ENCODE results near the gene COL5A2.

Gene COL5A2

GRCh38 chr2:189183170-189183569, 3.6 kb upstream of the COL5A2 start:
- intact Hi-C loops (cut with DNase I): no loop called here

GRCh38 chr2:189181706-189182105, 2.1 kb upstream of the COL5A2 start:
- no peak for DNase-seq
- intact Hi-C loops (cut with DNase I): no loop called here

More at GRCh38 chr2:189183170-189183569, 3.6 kb upstream of the COL5A2 start:
- no peak for DNase-seq

- peak in 3 of 42 donors; percentile 9 to 16 (median 9) for DNase-seq
- intact Hi-C loops (cut with DNase I): no loop called here
These were observed 613 bp downstream of the COL5A2 start for GRCh38 chr2:189178726-189179569.

- no peak for DNase-seq
- intact Hi-C loops (cut with DNase I): no loop called here
These were observed 1.5 kb downstream of the COL5A2 start for GRCh38 chr2:189178054-189178453.

GRCh38 chr2:189177251-189177840, 2.2 kb downstream of the COL5A2 start:
- DNase-seq: no peak
- intact Hi-C loops (cut with DNase I): no loop called here

- intact Hi-C loops (cut with DNase I): no loop called here
- DNase-seq: no peak
These were observed 3.0 kb downstream of the COL5A2 start for GRCh38 chr2:189176516-189176915.

- no peak for DNase-seq
- intact Hi-C loops (cut with DNase I): no loop called here
These were observed 3.6 kb downstream of the COL5A2 start for GRCh38 chr2:189175869-189176433.

GRCh38 chr2:189171956-189172609, 7.5 kb downstream of the COL5A2 start:
- no peak for DNase-seq
- intact Hi-C loops (cut with DNase I): no loop called here

GRCh38 chr2:189168856-189169499, 10.6 kb downstream of the COL5A2 start:
- DNase-seq: no peak
- intact Hi-C loops (cut with DNase I): no loop called here

- intact Hi-C loops (cut with DNase I): no loop called here
- no peak for DNase-seq
These were observed 13.7 kb downstream of the COL5A2 start for GRCh38 chr2:189165656-189166380.

GRCh38 chr2:189164746-189165145, 14.8 kb downstream of the COL5A2 start:
- intact Hi-C loops (cut with DNase I): no loop called here
- DNase-seq: no peak

- intact Hi-C loops (cut with DNase I): no loop called here
These were observed 15.7 kb downstream of the COL5A2 start for GRCh38 chr2:189163889-189164288.

GRCh38 chr2:189162566-189162965, 17.0 kb downstream of the COL5A2 start:
- no peak for DNase-seq
- intact Hi-C loops (cut with DNase I): no loop called here

More at GRCh38 chr2:189163889-189164288, 15.7 kb downstream of the COL5A2 start:
- DNase-seq: no peak

GRCh38 chr2:189161894-189162293, 17.7 kb downstream of the COL5A2 start:
- intact Hi-C loops (cut with DNase I): no loop called here
- DNase-seq: no peak

GRCh38 chr2:189159717-189160116, 19.8 kb downstream of the COL5A2 start:
- no peak for DNase-seq
- intact Hi-C loops (cut with DNase I): no loop called here

- no peak for DNase-seq
- intact Hi-C loops (cut with DNase I): no loop called here
These were observed 20.3 kb downstream of the COL5A2 start for GRCh38 chr2:189159273-189159672.

GRCh38 chr2:189157939-189158338, 21.6 kb downstream of the COL5A2 start:
- intact Hi-C loops (cut with DNase I): no loop called here
- DNase-seq: no peak

- intact Hi-C loops (cut with DNase I): no loop called here
- no peak for DNase-seq
These were observed 22.1 kb downstream of the COL5A2 start for GRCh38 chr2:189157456-189157855.

GRCh38 chr2:189155795-189156194, 23.8 kb downstream of the COL5A2 start:
- intact Hi-C loops (cut with DNase I): no loop called here
- no peak for DNase-seq
